Amygdala (tissue), 56 donors: ENCODE measurements around the gene LLCFC1.

ENCODE experiments used
- DNase-seq, 56 donors: peaks; one replicate each; lab custom pipeline; 2025; lab: John Stamatoyannopoulos, UW

The LLCFC1 gene

DNA sequence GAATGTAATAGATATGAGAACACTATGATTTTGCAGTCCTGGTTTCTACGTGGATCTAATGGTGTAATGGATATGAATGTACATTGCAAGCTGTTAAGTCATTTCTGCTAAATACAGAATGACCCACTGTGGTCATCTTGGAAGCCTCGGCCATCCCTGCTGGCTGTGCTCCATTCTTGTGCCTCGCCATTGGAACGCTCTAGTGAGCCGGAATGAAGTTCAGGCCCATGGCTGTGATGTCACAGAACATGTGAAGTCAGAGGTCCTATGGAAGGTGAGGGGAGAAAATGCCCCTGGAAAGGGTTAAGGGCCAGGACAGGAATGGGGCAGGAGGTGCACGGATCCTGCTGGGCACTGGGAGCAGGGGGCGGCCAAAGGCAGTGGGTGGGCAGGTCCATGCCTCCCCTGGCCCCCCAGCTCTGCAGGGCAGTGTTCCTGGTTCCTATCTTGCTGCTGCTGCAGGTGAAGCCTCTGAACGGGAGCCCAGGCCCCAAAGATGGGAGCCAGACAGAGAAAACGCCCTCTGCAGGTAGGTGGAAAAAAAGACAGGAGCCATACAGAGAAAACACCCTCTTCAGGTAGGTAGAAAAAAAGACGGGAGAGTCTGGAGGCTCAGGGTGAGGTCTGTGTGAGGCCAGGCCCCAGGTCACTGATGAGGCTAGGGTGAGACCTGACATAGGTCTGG lies at the start of gene LLCFC1:
Gene LLCFC1, plus strand, starts transcription at position 259 of the 685 bp plus-strand sequence. Its CDS starts 138 bp downstream, at position 397.
- no peak for DNase-seq

DNA sequence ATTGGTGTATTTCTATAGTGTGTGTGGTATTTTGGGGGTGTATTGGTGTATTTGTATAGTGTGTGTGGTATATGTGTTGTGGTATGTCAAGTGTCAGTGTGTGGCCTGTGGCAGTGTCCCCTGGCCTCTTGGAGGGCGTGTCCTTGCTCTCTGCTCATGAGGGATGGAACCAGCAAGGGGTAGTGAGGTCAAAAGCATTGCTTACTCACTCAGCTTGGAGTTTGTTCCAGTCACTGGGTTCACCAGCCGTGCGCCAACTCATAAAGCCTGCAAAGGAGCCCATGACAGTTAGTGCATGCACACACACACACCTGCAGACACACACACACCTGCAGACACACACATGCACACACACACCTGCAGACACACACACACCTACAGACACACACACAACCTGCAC lies 49.5 kb upstream of the LLCFC1 start:
- DNase-seq = no peak

DNA sequence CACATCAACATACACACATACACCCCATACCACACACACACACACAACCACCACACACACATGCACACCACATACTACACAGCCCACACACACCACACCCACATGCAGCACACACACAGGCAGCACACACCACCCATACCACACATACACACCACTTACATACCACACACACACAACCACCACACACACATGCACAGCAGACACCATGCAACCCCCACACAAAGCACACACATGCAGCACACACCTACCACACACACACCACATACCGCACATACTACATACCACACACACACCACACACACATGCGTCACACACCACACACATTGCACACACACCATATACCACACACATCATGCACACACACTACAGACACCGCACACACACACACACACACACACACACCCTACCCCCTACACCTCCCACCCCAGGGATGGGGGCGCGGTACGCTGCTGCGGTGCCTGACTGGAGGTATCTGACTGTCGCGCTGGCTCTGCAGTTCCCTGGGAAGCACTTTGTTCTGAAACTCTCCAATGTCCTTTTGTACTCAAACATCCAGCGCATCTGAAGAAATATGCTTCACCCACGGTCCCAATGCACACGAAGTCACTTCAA lies 48.3 kb upstream of the LLCFC1 start:
- DNase-seq = no peak

DNA sequence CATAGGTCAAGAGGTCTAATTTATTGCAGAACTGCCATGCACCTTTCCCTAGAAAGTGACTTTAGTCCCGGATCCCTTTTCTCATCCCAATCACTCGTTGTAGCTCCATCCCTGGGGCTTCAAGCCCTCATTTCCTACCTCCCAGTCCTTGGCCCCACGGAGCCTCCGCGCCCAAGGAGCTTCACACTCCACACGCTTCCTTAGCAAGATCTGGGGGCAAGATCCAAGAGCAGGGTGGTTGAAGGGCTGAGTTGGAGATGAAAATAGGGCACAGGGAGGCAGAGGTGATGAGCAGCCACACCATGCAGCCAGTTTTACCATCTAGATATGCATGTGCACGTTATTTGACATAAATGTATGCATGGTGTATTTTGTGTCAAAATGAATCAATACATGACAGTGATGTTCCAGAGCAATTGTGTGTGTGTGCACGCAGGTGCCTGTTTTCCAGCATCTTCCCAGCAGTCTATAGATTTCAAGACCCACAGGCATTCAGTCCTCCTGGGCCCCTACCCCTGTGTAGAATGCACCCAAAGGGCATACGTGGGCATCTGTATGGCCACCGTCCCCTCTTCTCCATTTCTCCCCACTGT lies 47.7 kb upstream of the LLCFC1 start:
- no peak for DNase-seq

DNA sequence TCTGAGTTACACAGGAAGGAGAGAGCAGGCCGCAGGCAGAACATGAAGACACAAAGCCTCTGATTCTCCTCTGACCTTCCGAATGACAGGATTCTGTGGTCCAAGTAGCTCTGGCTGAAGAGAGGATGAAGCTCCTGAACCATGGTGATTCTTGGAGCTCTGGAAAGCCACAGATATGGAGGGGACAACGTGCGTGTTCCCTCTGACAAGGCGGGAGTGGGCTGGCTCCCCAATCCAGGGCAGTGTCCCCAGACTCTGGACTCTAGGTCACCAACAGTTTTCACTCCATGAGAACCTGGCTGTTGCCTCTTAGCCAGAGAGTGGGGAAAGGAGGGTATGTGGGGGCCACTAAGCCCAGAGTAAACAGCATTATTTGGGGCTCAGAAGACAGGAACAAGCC lies 46.3 kb upstream of the LLCFC1 start:
- DNase-seq = no peak

DNA sequence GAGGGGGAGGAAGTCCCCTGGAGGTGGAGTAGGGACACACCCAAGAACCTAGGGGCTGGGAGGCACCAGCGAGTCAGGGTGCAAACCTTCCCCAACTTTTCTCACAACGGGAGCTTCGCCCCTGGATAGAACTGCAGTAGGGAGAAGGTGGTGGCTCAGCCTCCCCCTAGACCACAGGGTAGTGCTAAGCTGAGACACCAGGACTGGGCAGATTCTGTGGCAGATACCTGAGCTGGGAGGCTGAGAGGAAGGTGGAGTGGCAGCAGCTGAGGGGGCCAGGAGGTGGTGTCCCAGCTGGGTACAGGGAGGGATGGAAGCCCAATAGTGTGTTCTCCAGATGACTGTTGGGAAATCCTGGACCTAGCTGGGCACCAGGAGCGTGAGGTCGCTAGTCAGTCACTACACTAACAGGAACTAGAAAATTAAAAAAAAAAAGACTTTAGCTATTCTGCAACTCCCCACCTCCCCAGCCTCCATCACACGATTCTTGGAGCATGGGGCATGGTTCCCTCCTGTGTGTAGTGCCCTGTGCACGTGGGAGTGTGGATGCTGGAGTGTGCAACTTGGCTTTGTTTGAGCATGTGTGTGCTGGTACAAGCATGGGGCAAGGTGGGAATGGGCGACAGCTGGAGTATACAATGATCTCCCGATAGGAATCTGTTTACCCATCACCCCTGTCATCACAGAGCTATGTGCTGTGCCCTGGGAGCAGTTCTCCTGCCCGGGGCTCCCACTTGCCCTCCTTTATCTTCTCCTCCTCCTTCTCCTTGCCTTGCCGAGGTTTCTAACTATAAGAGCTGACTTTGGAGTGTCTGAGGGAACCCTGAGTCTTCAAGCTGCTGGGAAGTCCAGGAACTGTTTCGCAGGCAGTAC lies 44.9 kb upstream of the LLCFC1 start:
- no peak for DNase-seq

DNA sequence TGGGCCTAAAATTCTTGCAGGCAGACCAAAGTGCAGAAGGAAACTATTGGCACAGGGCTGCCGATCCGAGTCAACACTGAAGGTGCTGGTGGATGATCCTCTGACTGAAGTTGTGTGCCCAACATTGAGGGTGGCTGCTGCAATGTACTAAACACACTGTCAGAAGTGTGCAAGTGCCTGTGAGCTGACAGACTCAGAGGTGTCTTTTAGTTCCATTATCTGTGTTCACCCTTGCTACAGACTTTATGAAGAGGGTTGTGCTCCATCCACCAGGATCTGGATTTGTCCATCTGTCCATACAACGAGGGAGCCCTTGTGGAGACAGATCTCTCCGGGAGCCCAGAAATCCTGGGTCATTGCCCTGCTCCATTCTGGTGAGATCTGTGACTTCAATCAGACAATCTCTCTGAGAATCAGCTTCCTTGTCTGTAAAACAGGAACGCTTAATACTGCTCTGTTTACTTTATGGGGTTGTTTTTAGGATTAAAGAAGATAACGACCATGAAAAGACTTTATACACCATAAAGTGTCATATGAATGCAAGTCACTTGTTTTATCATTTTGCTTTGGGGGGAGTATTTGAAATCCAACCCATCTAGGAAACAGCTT lies 44.2 kb upstream of the LLCFC1 start:
- no peak for DNase-seq

DNA sequence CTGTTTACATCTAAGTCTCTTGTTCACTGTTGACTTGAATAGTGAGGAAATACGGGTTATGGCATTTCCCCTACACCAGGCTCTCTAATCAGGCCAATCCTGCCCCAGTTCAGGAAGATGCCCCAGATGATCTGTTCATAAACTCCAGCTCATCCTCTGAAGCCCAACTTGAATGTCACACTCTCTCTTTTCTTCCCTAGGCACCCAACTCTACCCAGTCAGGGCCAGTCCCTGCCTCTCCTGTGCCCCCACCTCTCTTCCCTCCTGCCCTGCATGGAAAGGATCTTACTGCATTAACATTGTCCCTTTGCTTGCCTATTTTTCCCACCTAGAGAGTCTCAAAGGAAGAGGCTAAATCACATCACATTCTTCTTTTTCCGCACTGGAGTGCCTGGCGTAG lies 43.1 kb upstream of the LLCFC1 start:
- no peak for DNase-seq

DNA sequence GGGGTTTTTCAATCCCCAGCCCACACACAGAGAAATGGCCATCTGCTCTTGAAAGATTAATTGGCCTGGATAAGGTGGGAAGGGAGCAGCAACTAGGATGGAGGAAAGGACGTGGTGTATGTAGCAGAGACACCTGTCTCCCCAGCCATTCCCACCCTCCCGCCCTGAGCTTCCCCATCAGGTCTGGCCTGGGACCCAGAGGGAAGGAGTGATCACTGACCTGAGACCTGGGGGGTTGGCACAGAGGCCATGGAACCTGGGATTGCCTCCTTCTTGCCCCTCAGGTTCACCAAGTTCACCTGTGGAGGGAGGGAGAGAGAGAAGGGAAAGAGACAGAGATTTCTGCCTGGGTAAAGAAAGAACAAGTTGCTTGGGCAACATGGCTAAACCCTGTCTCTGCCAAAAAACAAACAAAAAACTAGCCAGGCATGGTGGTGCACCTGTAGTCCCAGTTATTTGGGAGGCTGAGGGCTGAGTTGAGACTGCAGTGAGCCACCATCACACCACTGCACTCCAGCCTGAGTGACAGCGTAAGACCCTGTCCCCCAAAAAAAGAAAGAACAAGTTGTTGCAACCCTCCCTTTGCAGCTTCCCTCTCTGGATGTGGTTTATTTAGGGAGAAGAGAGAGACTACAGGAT lies 42.4 kb upstream of the LLCFC1 start:
- no peak for DNase-seq

DNA sequence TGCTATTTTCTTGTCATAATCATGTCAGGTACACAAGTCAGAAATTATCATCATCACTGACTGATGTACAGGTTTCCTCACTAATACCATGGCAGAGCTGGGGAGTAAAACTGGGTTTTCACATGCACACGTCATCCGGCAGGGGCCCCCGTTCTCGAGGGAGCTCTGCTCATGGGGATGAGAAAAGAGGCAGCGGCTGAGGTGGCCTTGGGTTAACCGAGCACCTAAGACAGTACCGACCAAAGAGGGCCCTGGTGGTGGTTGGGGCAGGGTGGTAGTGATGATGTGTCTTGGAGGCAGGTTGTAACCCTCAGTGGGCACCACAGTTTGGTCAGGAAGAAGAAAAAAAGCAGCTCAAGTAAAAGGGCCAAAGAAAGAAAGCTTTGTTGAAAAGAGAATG lies 41.6 kb upstream of the LLCFC1 start:
- no peak for DNase-seq

DNA sequence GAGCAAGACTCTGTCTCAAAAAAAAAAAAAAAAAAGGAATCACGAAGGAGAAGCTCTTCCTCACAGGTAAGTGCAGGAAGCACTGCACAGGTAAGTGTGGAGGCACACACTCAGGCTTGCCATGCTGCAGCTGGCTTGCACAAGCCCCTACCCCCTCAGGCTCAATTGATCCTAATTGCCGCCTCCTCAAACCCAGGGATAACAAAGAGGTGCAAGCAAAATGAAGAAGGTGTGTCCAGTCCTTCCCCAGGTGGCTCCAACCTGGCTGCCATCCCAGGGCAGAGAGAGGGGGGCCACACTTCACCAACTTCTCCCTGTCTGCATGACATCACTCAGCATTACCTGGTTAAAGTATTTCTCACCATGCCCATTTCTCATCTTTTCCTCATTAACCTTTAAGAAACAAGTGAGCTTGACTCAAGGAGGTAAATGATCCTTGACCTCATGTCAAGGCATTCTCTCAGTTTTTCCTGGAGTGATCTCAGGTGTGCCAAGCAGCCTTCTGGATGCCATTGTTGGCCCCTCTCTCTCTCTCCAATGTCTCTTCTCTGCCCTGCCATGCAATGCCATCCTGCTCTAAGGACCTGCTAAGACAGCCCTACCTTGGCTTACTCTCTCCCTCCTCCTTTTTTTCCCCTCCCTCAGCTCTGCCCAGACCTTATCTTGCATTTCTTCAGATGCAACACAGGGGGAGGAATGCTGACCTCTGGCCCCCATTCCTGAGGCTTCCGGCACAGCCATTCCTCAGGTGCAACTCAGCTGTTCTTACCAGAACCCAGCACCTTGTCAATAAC lies 40.7 kb upstream of the LLCFC1 start:
- DNase-seq = no peak

DNA sequence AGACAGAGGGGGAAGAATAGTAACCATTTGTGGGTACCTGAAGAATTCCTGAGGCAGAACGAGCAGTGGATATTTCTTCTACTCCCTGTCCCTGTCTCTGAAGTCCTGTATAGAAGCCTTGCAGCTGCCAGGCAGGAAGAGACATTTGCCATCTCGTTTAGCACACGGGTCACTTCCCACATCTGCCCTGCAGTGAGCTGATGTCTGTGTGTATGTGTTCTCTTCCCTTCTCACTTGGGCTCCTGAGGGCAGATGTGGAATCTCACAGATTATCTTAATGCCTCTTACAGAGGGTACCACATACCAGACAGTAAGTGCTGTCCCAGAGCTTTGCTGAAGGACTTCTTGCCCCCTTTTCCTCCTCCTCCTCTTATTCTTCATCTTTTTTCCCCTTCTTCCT lies 39.6 kb upstream of the LLCFC1 start:
- no peak for DNase-seq

DNA sequence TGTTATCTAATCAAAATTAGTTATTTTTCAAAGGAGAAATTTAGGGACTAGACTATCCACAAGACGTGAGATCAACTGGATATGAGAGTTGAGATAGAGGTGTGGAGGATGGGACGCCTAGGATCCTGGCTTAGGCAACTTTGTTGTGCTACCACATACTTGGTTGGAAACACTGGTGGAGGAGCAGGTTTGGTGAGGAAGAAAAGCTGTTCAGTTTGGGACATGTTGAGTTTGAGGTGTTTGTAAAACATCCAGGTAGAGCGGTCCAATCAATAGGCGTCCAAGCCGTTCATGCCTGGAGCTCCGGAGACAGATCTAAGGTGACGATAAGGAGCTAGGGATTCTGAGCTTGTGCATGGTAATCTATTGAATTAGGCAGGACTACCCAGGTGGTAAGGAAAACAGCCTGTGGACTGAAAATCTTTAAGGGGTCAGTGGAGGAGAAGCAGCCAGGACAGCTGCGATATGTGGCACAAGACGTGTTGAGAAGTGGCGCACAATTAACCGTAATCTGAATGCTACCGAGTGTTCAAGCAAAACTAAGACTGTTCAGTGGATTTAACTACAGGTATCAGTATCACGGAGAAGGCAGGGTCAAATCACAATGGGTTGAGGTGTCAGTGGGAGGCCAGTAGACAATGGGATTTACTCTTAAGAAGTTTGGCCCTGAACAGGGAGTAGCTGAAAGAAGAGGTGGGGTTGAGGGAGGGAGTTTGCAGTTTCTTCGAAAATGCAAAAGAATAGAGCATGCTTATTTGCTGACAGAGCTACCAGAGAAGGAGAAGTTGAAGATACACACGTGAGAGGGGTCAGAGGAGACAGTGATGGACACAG lies 37.6 kb upstream of the LLCFC1 start:
- no peak for DNase-seq

DNA sequence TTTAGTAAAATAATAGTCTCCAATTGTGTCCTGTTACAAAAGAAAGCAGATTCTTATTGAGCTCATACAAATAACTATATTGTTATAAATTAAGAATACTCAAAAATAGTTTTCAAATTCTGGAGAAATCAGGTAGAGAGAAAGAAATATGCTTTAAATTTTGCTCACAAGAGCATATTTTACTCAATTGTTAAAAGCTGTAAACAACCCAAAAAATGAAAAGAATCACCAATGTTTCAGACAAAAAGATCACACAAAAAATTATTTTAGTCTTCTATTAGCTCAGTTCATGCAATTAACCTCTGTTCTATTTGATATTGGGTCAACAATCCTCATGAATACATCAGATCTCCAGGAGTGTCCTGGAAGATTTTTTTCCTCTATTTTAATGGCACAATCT lies 35.2 kb upstream of the LLCFC1 start:
- DNase-seq = no peak

DNA sequence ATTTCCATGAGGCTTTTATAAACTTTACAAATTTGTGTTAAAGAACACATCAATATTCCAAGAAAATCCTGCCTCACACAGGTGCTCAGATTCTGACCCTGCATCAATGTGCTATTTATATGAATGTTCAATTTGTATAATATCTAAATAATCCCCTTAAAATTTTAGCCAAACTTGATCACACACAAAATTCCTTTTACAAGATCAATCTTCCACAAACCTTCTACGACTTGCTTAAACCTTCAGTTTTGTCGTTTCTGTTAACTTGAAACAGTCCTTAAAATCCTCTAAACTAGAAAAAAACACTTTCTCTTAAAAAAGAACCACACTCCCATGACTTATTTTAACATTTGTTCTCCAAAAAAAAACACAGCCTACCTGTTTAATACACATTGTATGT lies 33.5 kb upstream of the LLCFC1 start:
- no peak for DNase-seq

DNA sequence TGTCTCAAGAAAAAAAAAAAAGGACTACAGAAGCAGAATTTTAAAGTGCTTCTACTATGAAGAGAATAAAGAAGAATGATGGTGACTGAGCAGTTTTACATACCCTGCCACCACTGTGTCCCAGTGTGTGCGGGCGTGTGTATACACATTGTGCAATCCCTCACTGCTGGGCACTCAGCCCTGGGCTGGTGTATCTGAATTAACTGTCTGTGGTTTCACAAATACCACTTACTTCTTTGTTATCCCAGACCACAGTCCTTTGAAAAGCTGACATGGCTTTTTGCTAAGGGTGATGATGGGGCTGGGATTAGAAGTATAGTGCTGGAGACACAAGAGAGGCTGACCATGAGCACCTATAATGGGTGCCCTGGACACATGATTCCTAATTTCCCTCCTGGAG lies 32.6 kb upstream of the LLCFC1 start:
- DNase-seq = no peak

DNA sequence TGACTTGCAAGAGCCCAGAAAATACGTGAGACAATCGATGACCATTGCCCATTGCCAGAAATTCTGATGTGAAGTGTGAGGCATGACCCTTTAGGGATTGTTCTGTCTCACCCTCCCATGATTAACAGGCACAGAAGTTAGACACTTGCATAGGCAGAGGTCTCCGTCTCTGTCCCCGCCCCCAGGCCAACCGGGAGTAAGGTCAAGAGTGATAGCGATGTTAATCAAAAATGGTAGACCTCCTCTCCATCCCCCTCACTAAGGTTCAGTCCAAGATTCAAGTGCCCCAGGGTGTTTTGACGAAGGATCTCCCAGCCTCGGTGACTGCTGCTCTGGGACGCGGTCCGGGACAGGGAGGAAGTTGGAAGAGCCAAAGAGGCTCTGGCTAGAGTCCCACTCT lies 31.0 kb upstream of the LLCFC1 start:
- no peak for DNase-seq
